Naive thymus-derived CD4-positive, alpha-beta T cell (primary cell): ENCODE measurements around the gene FAM193A. TPM values are rescaled to one million over a fixed set of nuclear protein-coding genes. Genes with fewer than 3 reads are reported as not detected.
A peak's percentile ranks its signal among the peaks of the same experiment; 100 is the strongest.

Experiments used
- ATAC-seq: fragments of 150-1000 bp; cut with Tn5 transposase; 2 replicates; pipeline ENCODE4 v1.10.0; 2021; ENCODE audit warnings: mild to moderate bottlenecking, moderate library complexity
- CTCF ChIA-PET: fragments of 350-600 bp; sonication (Branson Sonifier 250); formaldehyde crosslinking; loops from one replicate; lab custom pipeline; 2021; ENCODE audit warnings: antibody characterized with exemption; lab: Charles Lee
- POLR2A ChIA-PET: fragments of 350-600 bp; sonication (Branson Sonifier 250); formaldehyde crosslinking; loops from one replicate; lab custom pipeline; 2021; ENCODE audit warnings: antibody characterized with exemption, inconsistent platforms; lab: Charles Lee
- DNase-seq, 9 donors: peaks; one replicate each; pipeline versions ENCODE4 v3.0.0 to v3.0.0-alpha.2; 2020 to 2022; ENCODE audit warnings: mixed read lengths in 1 of 9
- H3K27ac ChIP-seq: one replicate; pipeline ENCODE4 v1.7.0; 2013; ENCODE audit warnings: mild to moderate bottlenecking, low read depth, low read length, moderate library complexity
- H3K27me3 ChIP-seq, 2 donors: one replicate each; pipeline ENCODE4 v1.7.0; 2013; ENCODE audit warnings: low read length in 2 of 2, mild to moderate bottlenecking in 2 of 2, moderate library complexity in 2 of 2; ENCODE audit not compliant: control insufficient read depth in 2 of 2, insufficient read depth in 2 of 2
- H3K36me3 ChIP-seq, 3 experiments: 1 replicate in 2 of 3; 2 replicates in 1 of 3; pipeline ENCODE4 v1.7.0; 2013; ENCODE audit warnings: low read length in 3 of 3, mild to moderate bottlenecking in 3 of 3, moderate library complexity in 1 of 3; ENCODE audit not compliant: insufficient read depth in 3 of 3, control insufficient read depth in 2 of 3
- H3K4me1 ChIP-seq, 2 donors: one replicate each; pipeline ENCODE4 v1.7.0; 2013; ENCODE audit warnings: low read length in 2 of 2, mild to moderate bottlenecking in 2 of 2, moderate library complexity in 1 of 2; ENCODE audit not compliant: control insufficient read depth in 2 of 2, insufficient read depth in 2 of 2
- H3K4me3 ChIP-seq: 2 replicates; pipeline ENCODE4 v1.7.0; 2013; ENCODE audit warnings: mild to moderate bottlenecking, low read length
- H3K9me3 ChIP-seq, 3 experiments: 1 replicate in 2 of 3; 2 replicates in 1 of 3; pipeline ENCODE4 v1.7.0; 2013; ENCODE audit warnings: low read length in 3 of 3; ENCODE audit not compliant: control insufficient read depth in 2 of 3
- H3K27ac Mint-ChIP-seq, 9 donors: one replicate each; pipeline ENCODE4 v1.8.0; 2020 to 2022; ENCODE audit warnings: mixed read lengths in 9 of 9, mild to moderate bottlenecking in 8 of 9, moderate library complexity in 5 of 9, inconsistent platforms in 2 of 9
- H3K27me3 Mint-ChIP-seq, 5 donors: one replicate each; pipeline ENCODE4 v1.8.0; 2021 to 2022; ENCODE audit warnings: mixed read lengths in 5 of 5, mild to moderate bottlenecking in 1 of 5
- H3K36me3 Mint-ChIP-seq, 5 donors: one replicate each; pipeline ENCODE4 v1.8.0; 2020 to 2022; ENCODE audit warnings: mixed read lengths in 5 of 5, mild to moderate bottlenecking in 3 of 5, inconsistent platforms in 1 of 5
- H3K4me1 Mint-ChIP-seq, 7 donors: one replicate each; pipeline ENCODE4 v1.8.0; 2020 to 2022; ENCODE audit warnings: mixed read lengths in 7 of 7, mild to moderate bottlenecking in 3 of 7, inconsistent platforms in 1 of 7
- H3K4me3 Mint-ChIP-seq, 10 donors: one replicate each; pipeline ENCODE4 v1.8.0; 2020 to 2022; ENCODE audit warnings: mild to moderate bottlenecking in 10 of 10, mixed read lengths in 10 of 10, moderate library complexity in 6 of 10, inconsistent platforms in 2 of 10
- H3K9me3 Mint-ChIP-seq, 11 donors: one replicate each; pipeline ENCODE4 v1.8.0; 2020 to 2022; ENCODE audit warnings: mixed read lengths in 11 of 11, mild to moderate bottlenecking in 4 of 11, inconsistent platforms in 1 of 11, moderate library complexity in 1 of 11
- intact Hi-C, 2 donors: fragments of 100-400 bp; cut with micrococcal nuclease; formaldehyde crosslinking; loops; one replicate each; pipeline ENCODE4 v1.15.1; 2023
- polyA plus RNA-seq, 2 donors: library from polyadenylated mRNA; unstranded; fragments of 300-500 nt; fragmentation: Illumina TruSeq; gene quantifications; one replicate each; pipeline ENCODE4 v1.2.3, GENCODE V29; 2021
- total RNA-seq, 6 experiments: library from RNA in 5 of 6; stranded (reverse) in 5 of 6; gene quantifications; 1 replicate in 5 of 6; 2 replicates in 1 of 6; pipeline ENCODE4 v1.2.3 and lab custom pipeline; 2021 to 2026

The FAM193A gene
- total and polyA plus RNA-seq, 7 experiments from 2014 or later = 2.2 to 47.2 (median 39.8) TPM

DNA sequence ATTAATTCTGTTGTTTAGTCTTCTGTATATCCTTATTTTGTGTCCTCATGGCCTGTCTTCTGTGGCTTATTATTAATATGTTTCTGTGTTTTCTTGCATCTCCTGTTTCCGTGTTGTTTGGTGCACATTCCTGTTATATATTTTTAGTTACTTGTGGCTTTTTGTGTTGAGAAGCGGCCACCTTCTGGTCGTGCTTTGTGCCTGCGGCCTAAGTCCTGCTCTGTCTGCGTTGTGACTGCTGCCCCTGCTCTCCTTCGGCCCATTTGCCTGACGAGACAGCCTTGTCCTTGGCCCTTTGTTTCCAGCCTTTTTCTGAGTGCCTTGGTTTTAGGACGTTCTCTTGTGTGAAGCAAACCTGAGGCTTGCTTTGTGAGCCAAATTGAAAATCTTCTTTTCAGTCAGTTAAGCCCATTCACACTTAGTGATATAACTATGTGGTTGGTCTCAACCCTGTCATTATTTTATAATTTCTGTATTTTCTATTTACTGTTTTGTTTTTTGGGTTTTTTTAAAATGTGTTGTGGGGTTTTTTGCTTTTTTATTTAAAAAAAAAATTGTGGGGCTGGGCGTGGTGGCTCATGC is 175.9 kb downstream of the FAM193A start:
- no peak overlapping the region for H3K4me3 Mint-ChIP-seq
- no peaks in the 10 kb centered on the region for H3K9me3 Mint-ChIP-seq
- H3K27me3 Mint-ChIP-seq = no peaks in the 10 kb centered on the region
- peaks cover 0 to 13% (median 0%) of the 10 kb centered on the region in 3 experiments for H3K36me3 ChIP-seq
- H3K27me3 ChIP-seq = no peaks in the 10 kb centered on the region
- DNase-seq = no peak
- peaks cover 0 to 19% (median 11%) of the 10 kb centered on the region in 5 donors for H3K36me3 Mint-ChIP-seq
- POLR2A ChIA-PET = no interaction called here
- no peak overlapping the region for H3K27ac ChIP-seq
- peak overlapping the region in 5 of 9 donors; percentile 9 to 63 (median 41) for H3K27ac Mint-ChIP-seq
- peaks cover 6 to 16% of the 10 kb centered on the region in 2 donors for H3K4me1 ChIP-seq
- intact Hi-C loops = no loop called here
- H3K9me3 ChIP-seq = no peaks in the 10 kb centered on the region
- ATAC-seq = no peak
- H3K4me1 Mint-ChIP-seq = peaks cover 14 to 29% (median 23%) of the 10 kb centered on the region in 7 donors
- H3K4me3 ChIP-seq = no peak overlapping the region
- CTCF ChIA-PET = no interaction called here

DNA sequence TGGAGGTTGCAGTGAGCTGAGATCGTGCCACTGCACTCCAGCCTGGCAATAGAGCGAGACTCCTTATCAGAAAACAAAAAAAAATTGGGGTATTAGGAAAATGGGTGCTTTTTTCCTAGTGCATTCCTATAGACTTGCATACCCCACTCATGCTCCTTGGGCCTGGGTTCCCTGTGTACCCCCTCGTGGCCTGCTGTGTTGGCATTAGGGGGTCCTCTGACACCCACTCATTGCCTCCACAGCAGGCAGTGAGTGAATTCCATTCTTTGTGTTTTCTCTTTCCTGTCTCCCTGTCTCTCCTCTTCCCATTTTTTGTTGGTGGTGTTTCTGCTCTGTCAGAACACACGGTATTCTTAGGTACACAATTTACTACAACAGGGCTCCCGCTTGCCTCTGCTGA is 176.9 kb downstream of the FAM193A start:
- Histone ChIP-seq H3K4me1 (peaks cover 6 to 16% of the 10 kb centered on the region in 2 donors), H3K9me3 (no peaks in the 10 kb centered on the region), H3K36me3 (peaks cover 0 to 13% (median 0%) of the 10 kb centered on the region in 3 experiments), H3K27ac (peak overlapping the region; percentile 60), H3K4me3 (no peak overlapping the region), H3K27me3 (no peaks in the 10 kb centered on the region)
- H3K36me3 Mint-ChIP-seq = peaks cover 0 to 24% (median 15%) of the 10 kb centered on the region in 5 donors
- POLR2A ChIA-PET = interaction anchor here (0.6 to 0.9 kb wide), 2 partner anchors 11 to 28 kb away, joined by 3 read pairs; no protein-coding TSS in a partner anchor
- CTCF ChIA-PET = interaction anchor here (0.6 kb wide), 1 partner anchor 16 kb away, joined by 3 read pairs; no protein-coding TSS in a partner anchor
- ATAC-seq (no peak), DNase-seq (no peak)
- no peaks in the 10 kb centered on the region for H3K27me3 Mint-ChIP-seq
- H3K9me3 Mint-ChIP-seq = no peaks in the 10 kb centered on the region
- H3K4me1 Mint-ChIP-seq = peaks cover 14 to 29% (median 23%) of the 10 kb centered on the region in 7 donors
- H3K4me3 Mint-ChIP-seq = peak overlapping the region in 5 of 10 donors; percentile 11 to 62 (median 34)
- intact Hi-C loops = no loop called here
- H3K27ac Mint-ChIP-seq = peak overlapping the region; percentile 77 to 95 (median 88)

DNA sequence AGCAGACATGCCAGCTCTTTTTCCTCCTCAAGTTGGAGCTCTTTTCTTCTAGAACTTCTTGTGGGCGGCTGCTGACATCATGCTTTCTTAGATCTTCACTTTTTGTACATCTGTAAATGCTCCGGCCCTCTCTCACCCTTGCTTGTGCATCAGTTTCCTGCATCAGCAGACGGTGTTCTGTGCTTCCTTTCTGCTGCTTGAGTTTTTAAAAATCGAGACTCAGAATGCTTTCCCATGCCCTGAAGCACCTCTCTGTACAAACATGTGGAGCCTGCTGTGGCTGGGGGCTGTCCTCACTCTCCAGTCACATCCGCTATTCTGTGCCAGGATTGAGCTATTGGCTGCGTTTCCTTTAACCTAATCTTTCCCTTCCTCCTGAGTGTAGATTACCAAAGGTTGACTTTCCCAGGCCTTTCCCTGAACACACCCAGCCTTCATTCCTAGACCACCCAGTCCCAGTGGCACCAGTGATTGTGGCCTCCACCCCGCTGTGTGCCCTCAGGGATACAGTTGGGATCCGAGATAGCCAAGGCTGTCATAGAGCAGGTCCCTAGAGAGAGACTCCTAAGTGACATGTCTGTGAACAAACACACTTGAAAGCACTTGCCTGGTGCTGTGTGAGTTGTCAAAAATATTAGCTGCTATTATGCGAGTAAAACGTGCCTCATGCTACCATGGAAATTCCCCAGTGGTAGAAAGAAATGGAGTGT is 177.8 kb downstream of the FAM193A start:
- Mint-ChIP-seq H3K9me3 (no peaks in the 10 kb centered on the region), H3K4me1 (peaks cover 14 to 29% (median 23%) of the 10 kb centered on the region in 7 donors), H3K36me3 (peaks cover 0 to 27% (median 16%) of the 10 kb centered on the region in 5 donors), H3K27me3 (no peaks in the 10 kb centered on the region), H3K27ac (peak overlapping the region; percentile 77 to 95 (median 88)), H3K4me3 (peak overlapping the region in 9 of 10 donors; percentile 0 to 66 (median 40))
- ChIA-PET POLR2A (interaction anchor here (0.6 to 0.9 kb wide), 2 partner anchors 10 to 29 kb away, joined by 3 read pairs; no protein-coding TSS in a partner anchor), CTCF (interaction anchor here (0.6 to 0.8 kb wide), 2 partner anchors 15 to 105 kb away, joined by 3 read pairs; no protein-coding TSS in a partner anchor)
- H3K4me1 ChIP-seq = peaks cover 6 to 16% of the 10 kb centered on the region in 2 donors
- H3K9me3 ChIP-seq = no peaks in the 10 kb centered on the region
- H3K27ac ChIP-seq = peak overlapping the region; percentile 60
- H3K4me3 ChIP-seq = no peak overlapping the region
- peaks cover 0 to 13% (median 0%) of the 10 kb centered on the region in 3 experiments for H3K36me3 ChIP-seq
- DNase-seq (peak in 7 of 9 donors; percentile 49 to 74 (median 66)), ATAC-seq (peak; percentile 85)
- intact Hi-C loops = loop anchor here in 1 of 2 donors (1.0 kb wide), 1 partner anchor 32 kb away; no protein-coding TSS in a partner anchor
- H3K27me3 ChIP-seq = no peaks in the 10 kb centered on the region

DNA sequence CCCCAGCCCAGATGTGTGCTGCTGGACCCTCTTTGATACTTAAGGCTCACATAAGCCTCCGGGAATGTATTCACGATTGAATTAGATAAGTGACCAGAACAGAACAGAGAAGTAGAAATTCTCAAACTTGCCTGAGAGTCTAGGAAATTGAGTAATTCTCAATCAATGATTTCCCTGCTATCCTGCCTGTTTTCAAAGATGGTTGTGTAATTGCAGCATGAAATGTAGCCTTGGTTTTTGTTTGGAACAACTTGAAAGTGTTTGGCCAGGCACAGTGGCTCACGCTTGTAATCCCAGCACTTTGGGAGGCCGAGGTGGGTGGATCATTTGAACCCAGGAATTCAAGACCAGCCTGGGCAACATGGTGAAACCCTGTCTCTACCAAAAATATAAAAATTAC is 178.5 kb downstream of the FAM193A start:
- H3K4me1 ChIP-seq = peaks cover 6 to 16% of the 10 kb centered on the region in 2 donors
- H3K36me3 ChIP-seq = peaks cover 0 to 15% (median 0%) of the 10 kb centered on the region in 3 experiments
- H3K27me3 Mint-ChIP-seq = no peaks in the 10 kb centered on the region
- no peak overlapping the region for H3K27ac ChIP-seq
- ChIA-PET POLR2A (no interaction called here), CTCF (no interaction called here)
- intact Hi-C loops = loop anchor here in 1 of 2 donors (1.0 kb wide), 1 partner anchor 31 kb away; no protein-coding TSS in a partner anchor
- H3K27me3 ChIP-seq = no peaks in the 10 kb centered on the region
- no peak overlapping the region for H3K4me3 Mint-ChIP-seq
- no peaks in the 10 kb centered on the region for H3K9me3 Mint-ChIP-seq
- H3K36me3 Mint-ChIP-seq = peaks cover 0 to 28% (median 16%) of the 10 kb centered on the region in 5 donors
- no peak for ATAC-seq
- H3K4me3 ChIP-seq = no peak overlapping the region
- DNase-seq = no peak
- peak overlapping the region in 5 of 9 donors; percentile 77 to 95 (median 88) for H3K27ac Mint-ChIP-seq
- no peaks in the 10 kb centered on the region for H3K9me3 ChIP-seq
- peaks cover 14 to 29% (median 23%) of the 10 kb centered on the region in 7 donors for H3K4me1 Mint-ChIP-seq

DNA sequence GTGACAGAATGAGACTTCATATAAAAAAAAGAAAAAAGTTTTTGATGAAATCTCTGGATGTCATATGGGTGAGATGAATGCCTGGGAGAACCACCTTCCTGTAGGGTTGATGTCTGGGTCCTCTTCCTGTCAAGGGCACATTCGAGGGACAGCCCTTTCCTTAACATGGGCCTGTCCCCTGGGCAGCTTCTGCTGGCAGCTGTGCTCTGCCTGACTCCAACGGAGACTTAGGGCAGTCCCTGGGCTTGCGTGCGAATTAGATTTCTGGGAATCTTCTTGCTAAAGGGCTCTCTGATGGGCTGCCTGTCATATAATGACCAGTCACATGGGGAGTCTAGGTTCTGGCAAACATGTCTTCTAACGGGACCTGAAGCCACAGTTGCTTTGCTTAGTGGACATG is 179.0 kb downstream of the FAM193A start:
- H3K27ac ChIP-seq = no peak overlapping the region
- DNase-seq (no peak), ATAC-seq (no peak)
- Mint-ChIP-seq H3K27ac (peak overlapping the region in 7 of 9 donors; percentile 31 to 95 (median 60)), H3K4me3 (no peak overlapping the region), H3K27me3 (no peaks in the 10 kb centered on the region), H3K36me3 (peaks cover 0 to 33% (median 16%) of the 10 kb centered on the region in 5 donors), H3K4me1 (peaks cover 14 to 29% (median 23%) of the 10 kb centered on the region in 7 donors), H3K9me3 (no peaks in the 10 kb centered on the region)
- intact Hi-C loops = no loop called here
- H3K4me1 ChIP-seq = peaks cover 6 to 16% of the 10 kb centered on the region in 2 donors
- H3K9me3 ChIP-seq = no peaks in the 10 kb centered on the region
- H3K36me3 ChIP-seq = peaks cover 0 to 20% (median 0%) of the 10 kb centered on the region in 3 experiments
- ChIA-PET POLR2A (no interaction called here), CTCF (no interaction called here)
- H3K27me3 ChIP-seq = no peaks in the 10 kb centered on the region
- no peak overlapping the region for H3K4me3 ChIP-seq

DNA sequence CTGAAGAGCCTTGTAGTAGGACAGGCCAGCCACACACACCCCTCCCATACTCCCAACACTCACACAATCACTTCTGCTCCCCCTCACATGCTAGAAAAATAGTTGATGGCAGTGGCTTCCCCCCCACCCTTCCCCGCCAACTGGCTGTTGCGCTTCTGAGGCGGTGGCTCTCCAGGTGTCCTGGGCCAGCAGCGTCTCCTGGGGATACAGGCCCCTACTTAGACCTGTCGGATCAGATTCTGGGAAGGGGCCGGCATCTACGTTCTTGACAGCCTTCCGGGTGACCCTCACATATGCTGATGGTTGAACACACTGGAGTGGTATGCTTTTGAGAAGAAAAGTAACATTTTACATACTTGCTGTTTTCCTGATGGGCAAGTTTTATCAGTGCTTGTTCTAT is 179.8 kb downstream of the FAM193A start:
- Histone ChIP-seq H3K9me3 (no peaks in the 10 kb centered on the region), H3K36me3 (peaks cover 0 to 24% (median 0%) of the 10 kb centered on the region in 3 experiments), H3K4me1 (peaks cover 6 to 16% of the 10 kb centered on the region in 2 donors), H3K27ac (no peak overlapping the region), H3K27me3 (no peaks in the 10 kb centered on the region), H3K4me3 (no peak overlapping the region)
- ChIA-PET CTCF (no interaction called here), POLR2A (no interaction called here)
- intact Hi-C loops = no loop called here
- Mint-ChIP-seq H3K27me3 (no peaks in the 10 kb centered on the region), H3K36me3 (peaks cover 0 to 37% (median 20%) of the 10 kb centered on the region in 5 donors), H3K4me1 (peaks cover 14 to 29% (median 23%) of the 10 kb centered on the region in 7 donors), H3K9me3 (no peaks in the 10 kb centered on the region), H3K4me3 (no peak overlapping the region), H3K27ac (peak overlapping the region in 4 of 9 donors; percentile 31 to 67 (median 58))
- DNase-seq (no peak), ATAC-seq (no peak)
